OCI-LY1 (cell line): ENCODE results near the gene LIM2.
A peak's percentile ranks its signal among the peaks of the same experiment; 100 is the strongest.

Experiments used
- H2AFZ ChIP-seq: fragments of 200-600 bp; sonication (generic), shearing (Covaris generic); 2 replicates; pipeline ENCODE4 v1.6.0; 2014; ENCODE audit warnings: antibody characterized with exemption, mild to moderate bottlenecking, low read length
- H3F3A ChIP-seq: fragments of 200-600 bp; sonication (generic), shearing (Covaris generic); 2 replicates; pipeline ENCODE4 v1.6.0; 2014; ENCODE audit warnings: mild to moderate bottlenecking, antibody characterized with exemption, low read length, moderate library complexity; ENCODE audit not compliant: insufficient read depth
- H3K27ac ChIP-seq: fragments of 200-600 bp; sonication (generic); 2 replicates; pipeline ENCODE4 v1.5.1; 2014; ENCODE audit warnings: low read length, mixed run types, mild to moderate bottlenecking, low read depth; ENCODE audit not compliant: poor library complexity, severe bottlenecking
- H3K27me3 ChIP-seq: fragments of 200-600 bp; sonication (generic); 2 replicates; pipeline ENCODE4 v1.6.0; 2014; ENCODE audit warnings: antibody characterized with exemption, mild to moderate bottlenecking, low read length, moderate library complexity; ENCODE audit not compliant: insufficient read depth
- H3K36me3 ChIP-seq: fragments of 200-600 bp; sonication (generic); 2 replicates; pipeline ENCODE4 v1.6.1; 2014; ENCODE audit warnings: mild to moderate bottlenecking, antibody characterized with exemption, low read length, moderate library complexity, mixed read lengths; ENCODE audit not compliant: insufficient read depth
- H3K4me1 ChIP-seq: fragments of 200-600 bp; sonication (generic); 2 replicates; pipeline ENCODE4 v1.5.1; 2014; ENCODE audit warnings: mild to moderate bottlenecking, low read length, moderate library complexity; ENCODE audit not compliant: insufficient read depth, severe bottlenecking
- H3K4me2 ChIP-seq: fragments of 200-600 bp; sonication (generic), shearing (Covaris generic); 2 replicates; pipeline ENCODE4 v1.6.1; 2014; ENCODE audit warnings: low read length
- H3K4me3 ChIP-seq: fragments of 200-600 bp; sonication (generic); 2 replicates; pipeline ENCODE4 v1.5.1; 2014; ENCODE audit warnings: low read length, low read depth, mild to moderate bottlenecking, mixed read lengths; ENCODE audit not compliant: poor library complexity, severe bottlenecking
- H3K79me2 ChIP-seq: fragments of 200-600 bp; shearing (Covaris generic); 2 replicates; pipeline ENCODE4 v1.6.1; 2016; ENCODE audit warnings: mixed run types, low read length, mixed read lengths; ENCODE audit not compliant: insufficient read depth
- H3K9ac ChIP-seq: fragments of 200-600 bp; sonication (generic), shearing (Covaris generic); 2 replicates; pipeline ENCODE4 v1.6.1; 2014; ENCODE audit warnings: mild to moderate bottlenecking, low read length, mixed read lengths
- H3K9me2 ChIP-seq: fragments of 200-600 bp; sonication (generic), shearing (Covaris generic); 2 replicates; pipeline ENCODE4 v1.6.1; 2014; ENCODE audit warnings: low read depth, mild to moderate bottlenecking, low read length, mixed read lengths
- H3K9me3 ChIP-seq: fragments of 200-600 bp; shearing (Covaris generic); 2 replicates; pipeline ENCODE4 v1.6.1; 2014; ENCODE audit warnings: low read length, mixed read lengths
- H4K20me1 ChIP-seq: fragments of 200-600 bp; sonication (generic), shearing (Covaris generic); 2 replicates; pipeline ENCODE4 v1.6.0; 2016; ENCODE audit warnings: mild to moderate bottlenecking, low read length; ENCODE audit not compliant: insufficient read depth
- CTCF ChIP-seq: fragments of 200-600 bp; sonication (generic), shearing (Covaris generic); IDR thresholded peaks from 2 replicates; pipeline ENCODE4 v1.5.1; 2017; ENCODE audit warnings: mild to moderate bottlenecking, antibody characterized with exemption, low read length, moderate library complexity, mixed read lengths
- EZH2 ChIP-seq: fragments of 200-600 bp; sonication (generic), shearing (Covaris generic); IDR thresholded peaks from 2 replicates; pipeline ENCODE4 v1.8.0; 2017; ENCODE audit warnings: borderline replicate concordance, mixed run types, mild to moderate bottlenecking, antibody characterized with exemption, low read length, moderate library complexity, mixed read lengths

The LIM2 gene

GRCh38 chr19:51347209-51347928 is 40.4 kb downstream of the LIM2 start:
- H4K20me1 ChIP-seq: no peaks in the 10 kb centered on the region
- H3K9me2 ChIP-seq: no peaks in the 10 kb centered on the region
- H3K4me1 ChIP-seq: no peaks in the 10 kb centered on the region
- no peak overlapping the region for H2AFZ ChIP-seq
- no peaks in the 10 kb centered on the region for H3K79me2 ChIP-seq
- no peaks in the 10 kb centered on the region for H3F3A ChIP-seq
- no peaks in the 10 kb centered on the region for H3K9me3 ChIP-seq
- H3K27me3 ChIP-seq: no peaks in the 10 kb centered on the region
- TF ChIP-seq EZH2 (no peak), CTCF (no peak)
- no peak overlapping the region for H3K4me3 ChIP-seq
- no peak overlapping the region for H3K9ac ChIP-seq
- peaks cover 55% of the 10 kb centered on the region for H3K36me3 ChIP-seq
- H3K4me2 ChIP-seq: no peak overlapping the region
- H3K27ac ChIP-seq: no peak overlapping the region

- no peak overlapping the region for H3K4me2 ChIP-seq
- no peaks in the 10 kb centered on the region for H3K27me3 ChIP-seq
- no peak overlapping the region for H3K9ac ChIP-seq
- no peak overlapping the region for H3K27ac ChIP-seq
- no peaks in the 10 kb centered on the region for H3K9me3 ChIP-seq
- H3K36me3 ChIP-seq: peaks cover 54% of the 10 kb centered on the region
- no peaks in the 10 kb centered on the region for H4K20me1 ChIP-seq
- no peaks in the 10 kb centered on the region for H3K9me2 ChIP-seq
- H3F3A ChIP-seq: no peaks in the 10 kb centered on the region
- H3K79me2 ChIP-seq: no peaks in the 10 kb centered on the region
- TF ChIP-seq CTCF: peak; percentile 16; the same call in 1 of the 2 replicates
- TF ChIP-seq EZH2: no peak
- H3K4me1 ChIP-seq: no peaks in the 10 kb centered on the region
- H2AFZ ChIP-seq: no peak overlapping the region
- H3K4me3 ChIP-seq: no peak overlapping the region
These were observed 41.0 kb downstream of the LIM2 start for GRCh38 chr19:51346742-51347141.

- Histone ChIP-seq H3K4me1 (no peaks in the 10 kb centered on the region), H2AFZ (no peak overlapping the region), H3K36me3 (peaks cover 41% of the 10 kb centered on the region), H3K27ac (no peak overlapping the region), H3K79me2 (no peaks in the 10 kb centered on the region), H3K9me3 (no peaks in the 10 kb centered on the region), H3K4me2 (no peak overlapping the region), H4K20me1 (no peaks in the 10 kb centered on the region), H3K9ac (no peak overlapping the region), H3K4me3 (no peak overlapping the region), H3F3A (no peaks in the 10 kb centered on the region), H3K9me2 (no peaks in the 10 kb centered on the region), H3K27me3 (no peaks in the 10 kb centered on the region)
- TF ChIP-seq CTCF (no peak), EZH2 (no peak)
These were observed 42.6 kb downstream of the LIM2 start for GRCh38 chr19:51345076-51345620.
